Chondrocyte (in vitro differentiated cells): ENCODE results near the gene MLH1. TPM values are rescaled to one million over a fixed set of nuclear protein-coding genes. Genes with fewer than 3 reads are reported as not detected.

Source experiments
- DNase-seq: peaks from one replicate; pipeline ENCODE4 v3.0.0; 2021; ENCODE audit warnings: mixed read lengths, low spot score
- H3K27ac Mint-ChIP-seq: one replicate; pipeline ENCODE4 v1.8.0; 2021; ENCODE audit warnings: mild to moderate bottlenecking, moderate library complexity, mixed read lengths; ENCODE audit not compliant: unreplicated experiment
- H3K27me3 Mint-ChIP-seq: 2 replicates; pipeline ENCODE4 v1.8.0; 2021; ENCODE audit warnings: low read depth, mixed read lengths
- H3K36me3 Mint-ChIP-seq: 2 replicates; pipeline ENCODE4 v1.8.0; 2021; ENCODE audit warnings: low read depth, mixed read lengths
- H3K4me1 Mint-ChIP-seq: 2 replicates; pipeline ENCODE4 v1.8.0; 2021; ENCODE audit warnings: low read depth, mild to moderate bottlenecking, mixed read lengths
- H3K4me3 Mint-ChIP-seq: one replicate; pipeline ENCODE4 v1.8.0; 2021; ENCODE audit warnings: mild to moderate bottlenecking, moderate library complexity, mixed read lengths; ENCODE audit not compliant: unreplicated experiment
- H3K9me3 Mint-ChIP-seq: 2 replicates; pipeline ENCODE4 v1.8.0; 2021; ENCODE audit warnings: low read depth, mixed read lengths
- CTCF ChIP-seq: fragments of 200-600 bp; sonication (generic); IDR thresholded peaks from 2 replicates; pipeline ENCODE4 v1.5.0; 2021; ENCODE audit warnings: antibody characterized with exemption, mild to moderate bottlenecking, moderate library complexity
- total RNA-seq: library from RNA; stranded (reverse); gene quantifications from 3 replicates; pipeline ENCODE4 v1.2.1, GENCODE V29; 2021

The MLH1 gene
- total RNA-seq, 1 donor from 2014 or later = 32.6 TPM

GRCh38 chr3:36981006-36981405 is 12.3 kb upstream of the MLH1 start:
- H3K27ac Mint-ChIP-seq = no peak overlapping the region
- no peak for DNase-seq
- H3K4me1 Mint-ChIP-seq = no peaks in the 10 kb centered on the region
- H3K4me3 Mint-ChIP-seq = no peak overlapping the region
- H3K9me3 Mint-ChIP-seq = peaks cover 21% of the 10 kb centered on the region
- peaks cover 31% of the 10 kb centered on the region for H3K36me3 Mint-ChIP-seq
- no peak for TF ChIP-seq CTCF
- H3K27me3 Mint-ChIP-seq = no peaks in the 10 kb centered on the region

GRCh38 chr3:36988356-36988755 is 5.0 kb upstream of the MLH1 start:
- Mint-ChIP-seq H3K36me3 (peaks cover 35% of the 10 kb centered on the region), H3K9me3 (no peaks in the 10 kb centered on the region), H3K4me1 (peaks cover 41% of the 10 kb centered on the region), H3K27me3 (no peaks in the 10 kb centered on the region), H3K4me3 (no peak overlapping the region), H3K27ac (no peak overlapping the region)
- DNase-seq = no peak
- no peak for TF ChIP-seq CTCF

GRCh38 chr3:36989005-36989404 is 4.3 kb upstream of the MLH1 start:
- no peak for DNase-seq
- no peak for TF ChIP-seq CTCF
- H3K27ac Mint-ChIP-seq = no peak overlapping the region
- H3K9me3 Mint-ChIP-seq = no peaks in the 10 kb centered on the region
- peaks cover 31% of the 10 kb centered on the region for H3K36me3 Mint-ChIP-seq
- H3K4me1 Mint-ChIP-seq = peaks cover 41% of the 10 kb centered on the region
- H3K4me3 Mint-ChIP-seq = no peak overlapping the region
- H3K27me3 Mint-ChIP-seq = no peaks in the 10 kb centered on the region

- Mint-ChIP-seq H3K27ac (no peak overlapping the region), H3K27me3 (no peaks in the 10 kb centered on the region), H3K4me1 (peaks cover 41% of the 10 kb centered on the region), H3K9me3 (no peaks in the 10 kb centered on the region), H3K4me3 (no peak overlapping the region), H3K36me3 (peaks cover 26% of the 10 kb centered on the region)
- no peak for TF ChIP-seq CTCF
- no peak for DNase-seq
These were observed 3.8 kb upstream of the MLH1 start for GRCh38 chr3:36989568-36989967.

- Mint-ChIP-seq H3K4me3 (no peak overlapping the region), H3K9me3 (no peaks in the 10 kb centered on the region), H3K36me3 (peaks cover 12% of the 10 kb centered on the region), H3K27ac (no peak overlapping the region), H3K4me1 (peaks cover 41% of the 10 kb centered on the region), H3K27me3 (no peaks in the 10 kb centered on the region)
- no peak for TF ChIP-seq CTCF
- DNase-seq = no peak
These were observed 2.2 kb upstream of the MLH1 start for GRCh38 chr3:36991147-36991546.
